Transverse colon (tissue), 4 donors: ENCODE results near the gene CD7. TPM values are rescaled to one million over a fixed set of nuclear protein-coding genes. Genes with fewer than 3 reads are reported as not detected.

ENCODE experiments used
- DNase-seq: peaks from one replicate; pipeline ENCODE4 v3.0.0-alpha.2; 2019
- H3K27ac ChIP-seq, 4 donors: fragments of 200-600 bp; sonication (generic); 2 replicates each; pipeline ENCODE4 v1.5.1; 2016 to 2018; ENCODE audit warnings: inconsistent platforms in 4 of 4
- H3K27me3 ChIP-seq: fragments of 200-600 bp; sonication (generic); 2 replicates; pipeline ENCODE4 v1.5.1; 2017; ENCODE audit warnings: inconsistent platforms
- H3K36me3 ChIP-seq, 4 donors: fragments of 200-600 bp; sonication (generic); 2 replicates each; pipeline ENCODE4 v1.5.1; 2017 to 2019; ENCODE audit warnings: inconsistent platforms in 4 of 4
- H3K4me1 ChIP-seq, 4 donors: fragments of 200-600 bp; sonication (generic); 2 replicates each; pipeline ENCODE4 v1.5.1; 2017 to 2020; ENCODE audit warnings: inconsistent platforms in 4 of 4
- H3K4me3 ChIP-seq, 4 donors: fragments of 200-600 bp; sonication (generic); 1 replicate in 1 of 4; 2 replicates in 3 of 4; pipeline versions ENCODE4 v1.5.1 to v1.6.1; 2017 to 2019; ENCODE audit warnings: inconsistent platforms in 4 of 4
- H3K9me3 ChIP-seq, 2 donors: fragments of 200-600 bp; sonication (generic); 2 replicates each; pipeline ENCODE4 v1.5.1; 2017 to 2019; ENCODE audit warnings: inconsistent platforms in 2 of 2
- CTCF ChIP-seq, 5 experiments: fragments of 200-600 bp in 3 of 5; fragments of 450-650 bp in 2 of 5; sonication (generic) in 3 of 5; IDR thresholded peaks; 1 replicate in 2 of 5; 2 replicates in 3 of 5; pipeline ENCODE4 v1.5.1; 2016 to 2017; ENCODE audit warnings: antibody characterized with exemption in 5 of 5, inconsistent platforms in 3 of 5, mild to moderate bottlenecking in 2 of 5, moderate library complexity in 1 of 5
- EP300 ChIP-seq: sonication (generic); formaldehyde crosslinking; IDR thresholded peaks from one replicate; pipeline ENCODE4 v1.6.1; 2017; ENCODE audit warnings: antibody characterized with exemption, low read depth
- POLR2A ChIP-seq: fragments of 450-650 bp; IDR thresholded peaks from one replicate; pipeline ENCODE4 v1.6.1; 2016; ENCODE audit warnings: antibody characterized with exemption, mild to moderate bottlenecking, moderate library complexity
- POLR2AphosphoS5 ChIP-seq, 3 donors: sonication (generic); formaldehyde crosslinking; IDR thresholded peaks; one replicate each; pipeline ENCODE4 v1.6.1; 2016; ENCODE audit warnings: antibody characterized with exemption in 3 of 3
- WGBS, 2 donors: methylation state at CpG; one replicate each; pipeline ENCODE4 v1.1.5; 2018; ENCODE audit warnings: low coverage in 1 of 2; 5-methylcytosine and 5-hydroxymethylcytosine counted together
- in situ Hi-C, 4 donors: fragments of 200-750 bp; cut with MboI; loops; one replicate each; pipeline versions ENCODE4 v1.15.0 to v1.15.1; 2017; ENCODE audit warnings: low sequenced_read_pairs in 3 of 4, low pct_ligation_motif_present in 1 of 4, low pct_unique_long_range_greater_than_20kb in 1 of 4
- intact Hi-C: fragments of 100-400 bp; cut with DNase I; formaldehyde crosslinking; loops from one replicate; pipeline ENCODE4 v1.15.1; 2023; ENCODE audit warnings: low total_unique reads
- total RNA-seq, 4 donors: library from RNA; depleted of rRNA; stranded (reverse); fragments of >200 nt; gene quantifications; one replicate each; pipeline ENCODE4 v1.1.0, GENCODE V29; 2016

The CD7 gene
- total RNA-seq, 4 donors from 2014 or later: 6.1 to 9.7 (median 7.4) TPM

- in situ Hi-C loops: loop anchor here in 1 of 4 donors (10.0 kb wide), 1 partner anchor 118 kb away; no protein-coding TSS in a partner anchor
Observed at GRCh38 chr17:82322526-82323453, 5.4 kb upstream of the CD7 start.

GRCh38 chr17:82321947-82322466 lies 4.6 kb upstream of the CD7 start:
- no peak for TF ChIP-seq POLR2AphosphoS5 (IDR thresholded peaks at IDR 0.05)
- TF ChIP-seq POLR2A: no peak
- TF ChIP-seq EP300: no peak
- TF ChIP-seq CTCF (IDR thresholded peaks at IDR 0.05): no peak
- intact Hi-C loops (loop anchor here (2.0 to 5.0 kb wide), 2 partner anchors 85 to 115 kb away; no protein-coding TSS in a partner anchor), in situ Hi-C loops (loop anchor here in 1 of 4 donors (10.0 kb wide), 1 partner anchor 117 kb away; no protein-coding TSS in a partner anchor)
- Histone ChIP-seq H3K27me3 (peaks cover 2% of the 10 kb centered on the region), H3K27ac (no peak overlapping the region), H3K4me1 (peaks cover 0 to 28% (median 11%) of the 10 kb centered on the region in 4 donors), H3K9me3 (no peaks in the 10 kb centered on the region), H3K36me3 (no peaks in the 10 kb centered on the region), H3K4me3 (no peak overlapping the region)
- 63% methylated on average over 16 of the region's 21 CpGs; no CpG with 5 or more reads in 1 of the 2 donors for WGBS, 2 donors
- DNase-seq: no peak

More at GRCh38 chr17:82322526-82323453, 5.4 kb upstream of the CD7 start:
- Histone ChIP-seq H3K27me3 (peaks cover 2% of the 10 kb centered on the region), H3K27ac (no peak overlapping the region), H3K4me1 (peaks cover 0 to 34% (median 15%) of the 10 kb centered on the region in 4 donors), H3K36me3 (no peaks in the 10 kb centered on the region), H3K9me3 (no peaks in the 10 kb centered on the region), H3K4me3 (no peak overlapping the region)
- intact Hi-C loops: loop anchor here (5.0 kb wide), 1 partner anchor 85 kb away; no protein-coding TSS in a partner anchor
- DNase-seq: no peak
- WGBS, 2 donors: 70% methylated on average over 28 of the region's 28 CpGs; no CpG with 5 or more reads in 1 of the 2 donors
- TF ChIP-seq EP300: no peak
- TF ChIP-seq CTCF (IDR thresholded peaks at IDR 0.05): no peak
- no peak for TF ChIP-seq POLR2A
- TF ChIP-seq POLR2AphosphoS5 (IDR thresholded peaks at IDR 0.05): no peak

DNA sequence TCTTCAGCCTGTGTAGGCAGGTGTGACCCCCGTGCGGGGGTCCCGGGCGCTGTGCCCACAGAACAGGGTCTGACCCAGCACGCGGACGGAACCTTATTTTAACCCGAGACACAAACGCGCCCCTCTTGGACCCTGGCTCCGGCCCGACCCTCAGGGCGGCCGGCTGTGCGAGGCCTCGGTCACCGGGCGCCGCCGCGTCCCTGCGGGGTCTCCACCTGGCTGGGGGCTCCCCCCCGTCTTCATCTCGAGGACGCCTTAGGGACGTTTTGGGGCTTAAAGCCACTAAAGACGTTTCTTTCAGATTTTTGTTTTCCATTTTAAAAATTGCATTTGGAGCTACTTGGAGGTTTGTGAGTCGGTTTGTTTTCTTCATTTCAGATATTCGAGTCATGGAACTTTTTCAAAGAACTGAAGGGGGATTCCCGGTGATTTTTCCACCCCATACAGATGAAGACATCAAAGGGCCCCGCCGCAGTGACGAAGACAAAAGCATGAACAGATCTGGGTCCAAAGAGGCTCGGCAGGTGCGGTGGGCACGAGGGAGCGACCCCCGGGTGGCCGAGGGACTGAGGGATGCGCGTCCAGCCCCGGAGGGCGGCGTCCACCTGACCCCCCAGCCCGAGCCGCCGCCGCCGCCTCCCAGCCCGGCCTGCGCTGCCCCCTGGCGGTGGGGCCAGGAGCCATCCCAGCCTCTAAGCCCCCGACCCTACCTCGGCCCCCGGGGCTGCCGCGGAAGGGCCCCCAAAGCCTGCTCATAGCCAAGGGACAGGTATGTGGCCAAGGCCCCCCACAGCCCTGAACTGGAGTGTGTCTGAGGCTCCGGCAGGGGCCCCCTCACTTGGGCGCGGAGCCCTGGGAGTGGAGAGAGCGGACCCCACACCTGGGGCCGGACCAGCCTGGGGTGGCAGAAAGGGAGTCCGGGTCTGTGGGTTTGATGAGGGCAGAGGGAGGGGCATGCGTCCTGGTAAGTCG lies 3.8 kb upstream of the CD7 start:
- in situ Hi-C loops: loop anchor here in 1 of 4 donors (10.0 kb wide), 1 partner anchor 116 kb away; no protein-coding TSS in a partner anchor
- DNase-seq: peak; percentile 40

More for the DNA sequence above, 3.8 kb upstream of the CD7 start:
- Histone ChIP-seq H3K9me3 (no peaks in the 10 kb centered on the region), H3K4me1 (peaks cover 0 to 28% (median 11%) of the 10 kb centered on the region in 4 donors), H3K4me3 (peak overlapping the region in 1 of 4 donors; percentile 11), H3K27me3 (peaks cover 6% of the 10 kb centered on the region), H3K27ac (no peak overlapping the region), H3K36me3 (no peaks in the 10 kb centered on the region)
- 48% methylated on average over 58 of the region's 65 CpGs; no CpG with 5 or more reads in 1 of the 2 donors for WGBS, 2 donors
- no peak for TF ChIP-seq EP300
- no peak for TF ChIP-seq POLR2A
- TF ChIP-seq POLR2AphosphoS5 (IDR thresholded peaks at IDR 0.05): no peak
- peak; percentile 89 to 98 (median 94) for TF ChIP-seq CTCF (IDR thresholded peaks at IDR 0.05)
- intact Hi-C loops: loop anchor here (2.0 to 5.0 kb wide), 2 partner anchors 84 to 114 kb away; no protein-coding TSS in a partner anchor
